Ovary (tissue), 9 donors: Measurements from ENCODE around the gene DUS3L. TPM values are rescaled to one million over a fixed set of nuclear protein-coding genes. Genes with fewer than 3 reads are reported as not detected.

Experiments used
- DNase-seq, 5 donors: peaks; one replicate each; pipeline ENCODE4 v3.0.0-alpha.2; 2019 to 2020
- H3K27ac ChIP-seq, 2 donors: fragments of 200-600 bp; one replicate each; pipeline versions ENCODE4 v1.5.1 to v1.8.0; 2019 to 2022
- H3K27me3 ChIP-seq: fragments of 200-600 bp; one replicate; pipeline ENCODE4 v1.8.0; 2022
- H3K36me3 ChIP-seq: fragments of 200-600 bp; sonication (generic); one replicate; pipeline ENCODE4 v1.5.1; 2019
- H3K4me1 ChIP-seq: one replicate; pipeline ENCODE4 v1.8.1; 2013; ENCODE audit warnings: mild to moderate bottlenecking, moderate library complexity; ENCODE audit not compliant: insufficient read depth
- H3K4me3 ChIP-seq: fragments of 200-600 bp; sonication (generic); one replicate; pipeline ENCODE4 v1.5.1; 2017
- H3K9me3 ChIP-seq, 2 donors: fragments of 200-600 bp in 1 of 2; sonication (generic) in 1 of 2; one replicate each; pipeline versions ENCODE4 v1.5.1 to v1.8.1; 2013 to 2019; ENCODE audit warnings: mild to moderate bottlenecking in 1 of 2, moderate library complexity in 1 of 2
- EP300 ChIP-seq: sonication (generic); formaldehyde crosslinking; IDR thresholded peaks from one replicate; pipeline ENCODE4 v1.6.1; 2017; ENCODE audit warnings: antibody characterized with exemption
- POLR2A ChIP-seq: fragments of 450-650 bp; IDR thresholded peaks from one replicate; pipeline ENCODE4 v1.6.1; 2017; ENCODE audit warnings: antibody characterized with exemption, mild to moderate bottlenecking, moderate library complexity
- WGBS, 3 donors: extraction: QIAGEN DNeasy Blood & Tissue Kit in 1 of 3; methylation state at CpG; one replicate each; pipeline versions ENCODE4 v1.1.5 to v1.1.7; 2013 to 2017; 5-methylcytosine and 5-hydroxymethylcytosine counted together
- intact Hi-C, 4 donors: fragments of 100-400 bp; cut with DNase I; formaldehyde crosslinking; loops; one replicate each; pipeline versions ENCODE4 v1.11.0 to v1.15.1; 2022 to 2023
- polyA plus RNA-seq, 2 donors: library from polyadenylated mRNA; stranded (reverse); fragments of 200-250 nt in 1 of 2; fragments of 350-450 nt in 1 of 2; fragmentation: Illumina TruSeq in 1 of 2; extraction: RNeasy Lipid Tissue Mini Kit (QIAGEN cat#74804) in 1 of 2; gene quantifications; one replicate each; pipeline ENCODE4 v1.2.3, GENCODE V29; 2013 to 2014
- total RNA-seq, 7 donors: library from RNA; depleted of rRNA in 2 of 7; stranded (reverse); fragments of >200 nt in 2 of 7; fragmentation: NEBNext Ultra II Directional in 3 of 7; extraction: Animal tissue kit (Norgen Biotek cat#: 25700) in 3 of 7; gene quantifications; one replicate each; pipeline versions ENCODE4 v1.1.0 to v1.2.4, GENCODE V29; 2016 to 2023
- TF ChIP-seq, protein P1 (sequence below), 3 donors: fragments of 450-650 bp in 2 of 3; fragments of 200-600 bp in 1 of 3; IDR thresholded peaks; one replicate each; pipeline versions ENCODE4 v1.5.1 to v1.8.0; 2016 to 2022; ENCODE audit warnings: antibody characterized with exemption in 3 of 3, mild to moderate bottlenecking in 1 of 3
- donor health status: DM: no; HTN: no; CAD: no; lungs with moderate emphysema.
- donor health status: DM: no; HTN: no; CAD: no.
- donor health status: Bipolar disorder and iron deficiency.
- donor health status: DM: yes; HTN: yes; CAD: no.
- donor health status: DM: no; HTN: no; CAD: no.
- donor health status: DM: yes; HTN: yes; CAD: no.

DUS3L gene
- total and polyA plus RNA-seq, 9 donors, result 1.2 to 50.1 (median 39.7) TPM

DNA sequence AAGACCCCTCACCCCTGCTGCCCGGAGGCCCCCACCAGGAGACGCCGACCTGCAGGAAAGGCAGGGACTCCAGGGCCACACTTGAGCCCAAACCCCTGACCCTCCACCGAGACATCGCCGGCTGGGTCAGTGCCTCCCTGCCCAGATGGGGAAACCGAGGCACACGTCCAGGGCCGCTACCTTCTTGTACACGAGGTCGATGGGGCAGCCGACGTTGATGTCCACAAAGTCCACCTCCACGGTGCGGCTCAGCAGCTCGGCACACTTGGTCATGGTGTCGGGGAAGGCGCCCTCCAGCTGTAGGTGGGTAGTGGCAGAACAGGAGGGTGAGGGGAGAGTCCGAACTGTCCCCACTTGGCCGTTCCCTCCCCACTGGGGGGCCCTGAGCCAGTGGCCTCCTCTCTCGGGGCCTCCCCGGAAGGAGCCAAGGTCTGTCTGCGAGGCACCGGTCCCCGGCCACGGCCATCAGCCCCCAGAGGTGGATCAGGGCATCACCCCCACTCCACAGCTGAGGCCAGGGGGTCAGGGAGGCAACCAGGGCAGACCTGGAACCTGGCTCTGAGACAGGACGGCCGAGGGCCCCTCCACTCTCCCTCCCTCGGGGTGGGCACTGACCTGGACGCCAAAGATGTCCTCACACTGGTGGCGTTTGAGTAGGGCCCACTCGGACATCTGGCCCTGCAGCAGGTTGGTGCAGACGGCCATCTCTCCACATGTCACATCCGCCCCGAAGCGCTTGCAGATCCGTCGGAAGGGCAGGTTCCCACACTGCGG is 3.4 kb downstream of the DUS3L start:
- Histone ChIP-seq H3K36me3 (peaks cover 2% of the 10 kb centered on the region), H3K27me3 (no peaks in the 10 kb centered on the region), H3K9me3 (no peaks in the 10 kb centered on the region), H3K4me1 (no peaks in the 10 kb centered on the region), H3K27ac (no peak overlapping the region), H3K4me3 (no peak overlapping the region)
- intact Hi-C loops, result loop anchor here in 1 of 4 donors (10.0 kb wide), 1 partner anchor 237 kb away; no protein-coding TSS in a partner anchor
- DNase-seq, result peak in 2 of 5 donors; percentile 33 to 35
- TF ChIP-seq POLR2A, result no peak
- no peak for TF ChIP-seq EP300
- TF ChIP-seq, protein P1, sequence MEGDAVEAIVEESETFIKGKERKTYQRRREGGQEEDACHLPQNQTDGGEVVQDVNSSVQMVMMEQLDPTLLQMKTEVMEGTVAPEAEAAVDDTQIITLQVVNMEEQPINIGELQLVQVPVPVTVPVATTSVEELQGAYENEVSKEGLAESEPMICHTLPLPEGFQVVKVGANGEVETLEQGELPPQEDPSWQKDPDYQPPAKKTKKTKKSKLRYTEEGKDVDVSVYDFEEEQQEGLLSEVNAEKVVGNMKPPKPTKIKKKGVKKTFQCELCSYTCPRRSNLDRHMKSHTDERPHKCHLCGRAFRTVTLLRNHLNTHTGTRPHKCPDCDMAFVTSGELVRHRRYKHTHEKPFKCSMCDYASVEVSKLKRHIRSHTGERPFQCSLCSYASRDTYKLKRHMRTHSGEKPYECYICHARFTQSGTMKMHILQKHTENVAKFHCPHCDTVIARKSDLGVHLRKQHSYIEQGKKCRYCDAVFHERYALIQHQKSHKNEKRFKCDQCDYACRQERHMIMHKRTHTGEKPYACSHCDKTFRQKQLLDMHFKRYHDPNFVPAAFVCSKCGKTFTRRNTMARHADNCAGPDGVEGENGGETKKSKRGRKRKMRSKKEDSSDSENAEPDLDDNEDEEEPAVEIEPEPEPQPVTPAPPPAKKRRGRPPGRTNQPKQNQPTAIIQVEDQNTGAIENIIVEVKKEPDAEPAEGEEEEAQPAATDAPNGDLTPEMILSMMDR (IDR thresholded peaks at IDR 0.05), result no peak
- 89 to 92% (median 89%) methylated on average over 30 to 39 of the region's 39 CpGs for WGBS, 3 donors

DNA sequence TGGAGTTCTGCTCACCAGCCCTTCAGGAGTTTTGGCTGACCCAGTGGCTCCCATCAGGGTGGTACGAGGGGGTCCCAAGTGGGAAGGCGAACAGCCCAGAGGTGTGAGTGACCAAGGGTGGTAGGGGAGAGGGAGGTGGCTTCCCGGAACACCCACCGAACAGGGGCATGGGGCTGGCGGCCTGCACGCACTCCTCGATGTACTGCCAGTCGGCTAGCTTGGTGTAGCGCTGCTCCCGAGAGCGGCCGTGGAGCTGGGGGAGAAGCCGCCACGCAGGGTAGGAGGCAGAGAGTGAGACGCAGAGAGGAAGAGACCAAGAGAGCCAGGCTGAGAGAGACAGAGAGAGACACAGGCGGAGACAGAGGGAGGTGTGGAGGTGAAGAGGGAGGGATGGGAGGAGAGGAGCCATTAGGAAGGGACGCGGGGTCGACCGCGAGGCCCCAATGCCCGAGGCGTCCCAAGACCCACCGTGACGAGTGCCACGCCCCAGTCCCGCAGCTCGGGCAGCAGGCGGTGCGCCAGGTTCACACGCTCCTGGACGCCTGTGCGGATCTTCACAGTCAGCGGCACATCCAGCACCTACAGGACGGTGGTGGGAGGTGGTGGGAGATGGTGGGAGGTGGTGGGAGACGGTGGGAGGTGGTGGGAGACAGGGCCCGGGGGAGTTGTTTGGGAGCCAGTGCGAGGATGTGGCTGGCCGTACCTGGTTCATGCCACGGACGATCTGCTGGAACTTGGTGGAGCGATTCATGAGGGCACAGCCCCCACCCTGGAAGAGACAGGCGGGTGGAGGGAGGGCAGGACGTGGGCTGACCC is 4.2 kb downstream of the DUS3L start:
- Histone ChIP-seq H3K27me3 (no peaks in the 10 kb centered on the region), H3K4me3 (no peak overlapping the region), H3K4me1 (no peaks in the 10 kb centered on the region), H3K36me3 (peaks cover 2% of the 10 kb centered on the region), H3K9me3 (no peaks in the 10 kb centered on the region), H3K27ac (no peak overlapping the region)
- intact Hi-C loops, result loop anchor here in 1 of 4 donors (10.0 kb wide), 1 partner anchor 238 kb away; no protein-coding TSS in a partner anchor
- peak in 2 of 5 donors; percentile 31 to 32 for DNase-seq
- no peak for TF ChIP-seq EP300
- TF ChIP-seq POLR2A, result no peak
- TF ChIP-seq, protein P1 (IDR thresholded peaks at IDR 0.05), result no peak
- 87 to 91% (median 89%) methylated on average over 44 of the region's 44 CpGs for WGBS, 3 donors

DNA sequence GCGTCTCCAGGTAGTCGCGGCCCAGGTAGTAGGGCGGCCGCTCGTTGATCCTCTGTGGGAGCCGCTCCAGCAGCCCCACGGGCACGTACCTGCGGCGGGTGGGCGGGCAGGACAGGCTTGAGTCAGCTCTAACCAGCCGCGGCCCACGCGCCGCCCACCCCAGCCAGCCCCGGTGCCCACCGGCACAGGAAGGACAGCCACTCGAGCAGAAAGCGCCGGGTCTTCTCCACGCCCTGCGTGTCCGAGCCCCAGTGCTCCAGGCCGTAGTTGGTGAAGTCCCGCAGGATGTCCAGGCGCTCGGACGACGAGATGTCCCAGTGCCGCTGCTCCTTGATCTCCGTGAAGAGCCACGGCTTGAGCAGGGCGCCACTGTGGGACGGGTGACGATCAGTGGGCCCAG is 5.5 kb downstream of the DUS3L start:
- Histone ChIP-seq H3K4me3 (no peak overlapping the region), H3K27me3 (no peaks in the 10 kb centered on the region), H3K9me3 (no peaks in the 10 kb centered on the region), H3K4me1 (no peaks in the 10 kb centered on the region), H3K36me3 (peaks cover 2% of the 10 kb centered on the region), H3K27ac (no peak overlapping the region)
- DNase-seq, result peak in 1 of 5 donors; percentile 18
- WGBS, 3 donors, result 88 to 89% (median 89%) methylated on average over 37 of the region's 37 CpGs
- intact Hi-C loops, result loop anchor here in 1 of 4 donors (10.0 kb wide), 1 partner anchor 239 kb away; no protein-coding TSS in a partner anchor
- TF ChIP-seq, protein P1 (IDR thresholded peaks at IDR 0.05), result no peak
- TF ChIP-seq EP300, result no peak
- no peak for TF ChIP-seq POLR2A

DNA sequence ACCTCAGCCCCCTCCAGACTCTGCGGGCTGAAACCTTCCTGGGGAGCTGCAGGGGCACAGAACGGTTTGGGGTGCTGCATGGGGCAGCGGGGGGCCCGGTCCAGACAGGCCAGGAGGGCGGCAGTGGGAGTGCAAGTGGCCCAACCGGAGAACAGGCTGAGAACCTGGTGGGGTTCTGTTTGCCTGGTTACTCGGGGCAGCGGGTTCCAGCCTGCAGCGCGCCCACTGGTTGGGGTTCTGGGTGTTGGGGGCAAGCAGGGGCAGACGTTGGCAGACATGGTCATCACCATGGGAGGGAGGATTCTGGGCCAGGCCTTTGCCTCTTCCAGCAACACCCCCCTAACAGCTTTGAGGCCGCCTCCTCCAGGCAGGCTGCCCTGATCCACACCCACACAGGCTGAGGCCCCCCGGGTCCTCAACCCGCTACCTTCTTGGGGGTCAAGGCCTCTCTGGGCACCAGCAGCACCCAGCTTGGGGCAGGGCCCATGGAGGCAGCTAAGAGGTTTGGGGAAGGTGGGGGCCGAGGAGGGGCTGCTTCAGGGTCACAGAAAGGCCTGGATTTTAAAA is 6.3 kb downstream of the DUS3L start, which contains the start of gene PRR22:
PRR22 (minus strand) TSS at position 166 of the 567 bp plus-strand sequence; CDS start at position 80, 86 bp downstream.
- Histone ChIP-seq H3K4me1 (no peaks in the 10 kb centered on the region), H3K36me3 (peaks cover 2% of the 10 kb centered on the region), H3K9me3 (no peaks in the 10 kb centered on the region), H3K27ac (no peak within 1 kb of the TSS), H3K27me3 (no peaks in the 10 kb centered on the region), H3K4me3 (no peak within 1 kb of the TSS)
- DNase-seq, result no peak
- 84 to 89% (median 84%) methylated on average over 15 of the region's 15 CpGs for WGBS, 3 donors
- intact Hi-C loops, result loop anchor here in 1 of 4 donors (10.0 kb wide), 1 partner anchor 240 kb away; no protein-coding TSS in a partner anchor
- TF ChIP-seq POLR2A (no peak), EP300 (no peak)
- TF ChIP-seq, protein P1 (IDR thresholded peaks at IDR 0.05), result no peak
